GM12874 (cell line): ENCODE results near the gene SEM1.

Experiments used
- TF ChIP-seq, protein P1 (sequence below): IDR thresholded peaks from 2 replicates; pipeline ENCODE4 v1.5.1; 2011; ENCODE audit warnings: low read depth, mild to moderate bottlenecking, control low read depth, low read length, moderate library complexity; ENCODE audit not compliant: insufficient read depth

Gene SEM1

DNA sequence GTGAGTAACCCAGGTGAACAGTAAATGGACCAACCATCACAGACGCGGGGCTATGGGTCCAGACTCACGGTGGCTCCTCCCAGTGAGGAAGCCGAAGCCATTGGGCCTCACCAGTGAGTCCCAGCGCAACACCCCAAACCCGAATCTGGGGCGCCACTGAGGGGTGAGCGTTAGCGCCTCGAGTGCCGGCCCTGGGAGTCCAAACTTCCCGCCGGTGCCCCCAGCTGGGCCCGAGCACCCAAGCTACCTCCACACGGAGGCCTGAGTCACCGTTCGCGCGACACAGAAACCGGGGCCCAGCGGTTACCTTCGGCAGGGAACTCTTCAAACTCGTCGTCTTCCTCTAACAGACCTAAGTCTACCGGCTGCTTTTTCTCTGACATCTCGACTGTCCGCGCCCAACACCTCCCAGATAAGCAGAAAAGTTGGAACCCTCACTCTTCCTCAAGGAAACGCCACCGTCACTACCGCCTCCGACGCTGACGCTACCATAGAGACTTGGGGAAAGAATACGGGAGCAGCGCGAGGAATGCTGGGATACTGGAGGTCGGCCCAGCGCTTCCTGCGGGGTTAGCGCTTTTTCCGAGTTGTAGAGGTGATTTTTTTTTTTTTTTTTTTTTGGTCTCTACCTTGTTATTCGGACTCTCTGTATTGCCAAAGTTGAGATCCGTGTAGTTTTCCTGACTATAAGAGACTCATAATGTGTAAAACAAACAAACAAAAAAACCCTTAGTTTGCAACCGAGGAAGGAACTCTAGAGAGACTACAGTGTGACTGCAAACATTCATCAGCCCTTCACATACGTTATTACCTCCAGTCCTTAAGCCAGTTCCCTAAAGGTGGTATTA lies at the start of gene SEM1:
Gene SEM1 (minus strand): TSS at position 466 of the 848 bp plus-strand sequence. CDS start 83 bp downstream, at position 383.
- TF ChIP-seq, protein P1, sequence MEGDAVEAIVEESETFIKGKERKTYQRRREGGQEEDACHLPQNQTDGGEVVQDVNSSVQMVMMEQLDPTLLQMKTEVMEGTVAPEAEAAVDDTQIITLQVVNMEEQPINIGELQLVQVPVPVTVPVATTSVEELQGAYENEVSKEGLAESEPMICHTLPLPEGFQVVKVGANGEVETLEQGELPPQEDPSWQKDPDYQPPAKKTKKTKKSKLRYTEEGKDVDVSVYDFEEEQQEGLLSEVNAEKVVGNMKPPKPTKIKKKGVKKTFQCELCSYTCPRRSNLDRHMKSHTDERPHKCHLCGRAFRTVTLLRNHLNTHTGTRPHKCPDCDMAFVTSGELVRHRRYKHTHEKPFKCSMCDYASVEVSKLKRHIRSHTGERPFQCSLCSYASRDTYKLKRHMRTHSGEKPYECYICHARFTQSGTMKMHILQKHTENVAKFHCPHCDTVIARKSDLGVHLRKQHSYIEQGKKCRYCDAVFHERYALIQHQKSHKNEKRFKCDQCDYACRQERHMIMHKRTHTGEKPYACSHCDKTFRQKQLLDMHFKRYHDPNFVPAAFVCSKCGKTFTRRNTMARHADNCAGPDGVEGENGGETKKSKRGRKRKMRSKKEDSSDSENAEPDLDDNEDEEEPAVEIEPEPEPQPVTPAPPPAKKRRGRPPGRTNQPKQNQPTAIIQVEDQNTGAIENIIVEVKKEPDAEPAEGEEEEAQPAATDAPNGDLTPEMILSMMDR = no peak

DNA sequence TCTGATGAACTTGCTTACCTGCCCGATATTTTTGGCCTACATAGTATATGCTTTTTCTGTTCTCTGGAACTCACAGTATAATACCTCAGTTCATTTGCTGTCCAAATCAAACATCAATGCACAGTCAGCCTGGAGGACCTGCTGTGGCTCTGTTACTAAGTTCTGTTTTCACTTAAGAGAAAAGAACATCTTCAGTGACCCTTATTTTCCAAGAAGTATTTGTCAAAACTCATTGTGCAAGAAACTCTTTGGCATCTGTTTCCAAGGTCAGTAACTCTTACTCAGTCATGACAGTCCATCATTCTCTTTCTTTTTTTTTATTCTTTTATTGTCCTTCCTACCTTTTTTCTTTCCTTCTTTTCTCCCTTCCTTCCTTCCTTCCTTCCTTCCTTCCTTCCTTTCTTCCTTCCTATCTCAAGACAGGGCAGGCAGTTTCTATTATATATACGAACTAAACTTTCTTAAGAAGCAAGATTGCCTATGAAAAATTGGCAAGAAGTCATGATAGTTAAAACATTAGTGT lies 37.8 kb upstream of the SEM1 start:
- TF ChIP-seq, protein P1 = no peak

DNA sequence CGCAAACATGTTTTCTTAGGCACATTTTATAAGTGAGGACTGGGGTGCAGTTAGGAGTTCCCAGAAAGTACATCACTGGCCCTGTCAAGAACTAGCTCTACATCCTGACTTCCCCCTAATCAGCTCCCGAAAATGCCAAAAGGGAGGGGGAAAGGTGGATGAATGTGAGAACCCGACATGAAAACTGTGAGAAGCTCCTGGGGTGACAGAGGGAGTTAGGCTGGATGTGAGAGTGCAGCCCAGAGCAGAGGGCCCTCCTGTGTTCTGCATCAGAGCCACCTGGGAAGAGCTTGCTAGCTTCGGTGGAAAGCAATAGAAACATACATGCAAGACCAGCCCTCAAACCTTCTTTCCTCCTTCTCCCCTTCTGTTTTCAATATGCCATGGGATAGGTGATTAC lies 30.5 kb upstream of the SEM1 start:
- TF ChIP-seq, protein P1 = no peak

DNA sequence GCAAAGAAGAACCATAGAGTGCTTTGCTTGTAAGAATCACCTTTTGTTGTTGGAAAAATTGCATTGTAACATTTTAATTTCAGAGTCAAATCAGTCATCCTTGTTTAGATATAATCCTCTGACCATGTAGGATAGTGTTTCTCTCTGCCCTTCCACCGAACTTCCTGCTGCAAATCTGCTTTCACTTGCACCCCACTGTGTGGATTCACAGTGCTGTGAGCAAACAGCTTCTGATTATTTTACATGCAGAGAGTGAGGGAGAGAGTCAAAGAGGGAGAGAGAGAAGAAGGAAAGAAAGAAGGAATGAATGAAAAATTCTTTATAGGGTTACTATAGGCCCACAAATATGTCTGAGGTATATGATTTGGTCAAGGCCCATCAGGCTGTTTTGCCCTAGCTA lies 30.0 kb upstream of the SEM1 start:
- TF ChIP-seq, protein P1 = no peak

DNA sequence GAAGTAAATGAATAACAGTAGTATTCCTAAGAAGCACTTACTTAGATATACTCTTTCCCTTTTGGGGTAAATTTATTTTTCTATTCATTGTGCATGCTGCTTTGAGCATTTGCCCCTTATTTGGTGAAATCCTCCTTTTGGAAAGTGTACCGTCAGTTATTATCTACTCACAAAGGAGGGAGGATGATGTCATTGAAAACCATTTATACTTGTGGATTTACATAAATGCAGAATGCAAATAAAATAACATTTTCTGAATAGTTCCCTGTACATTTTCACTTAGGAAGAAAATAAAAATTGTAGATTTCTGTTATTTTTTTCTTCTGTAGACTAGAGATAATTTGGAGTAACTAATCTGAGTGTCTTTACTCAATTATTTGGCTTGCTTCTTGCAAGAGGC lies 29.5 kb upstream of the SEM1 start:
- TF ChIP-seq, protein P1 = no peak

DNA sequence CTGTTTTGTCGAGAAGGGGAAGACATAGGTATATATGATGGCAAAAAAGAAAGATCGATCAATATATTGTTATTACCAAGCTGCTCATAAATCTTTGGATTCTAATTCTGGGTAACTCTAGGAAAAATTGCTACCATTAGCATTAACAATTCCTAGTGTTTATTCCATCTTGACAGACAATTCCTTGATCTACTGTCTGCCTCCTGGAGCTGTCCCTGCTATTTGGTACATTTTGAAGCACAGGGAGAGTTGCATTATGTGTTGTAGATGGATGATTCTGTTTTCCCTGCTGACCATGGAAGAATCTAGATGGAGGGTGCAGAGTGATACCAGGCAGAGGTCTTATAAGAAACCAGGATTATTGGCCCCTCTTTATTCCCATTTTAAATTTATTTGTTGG lies 29.1 kb upstream of the SEM1 start:
- TF ChIP-seq, protein P1 = no peak

DNA sequence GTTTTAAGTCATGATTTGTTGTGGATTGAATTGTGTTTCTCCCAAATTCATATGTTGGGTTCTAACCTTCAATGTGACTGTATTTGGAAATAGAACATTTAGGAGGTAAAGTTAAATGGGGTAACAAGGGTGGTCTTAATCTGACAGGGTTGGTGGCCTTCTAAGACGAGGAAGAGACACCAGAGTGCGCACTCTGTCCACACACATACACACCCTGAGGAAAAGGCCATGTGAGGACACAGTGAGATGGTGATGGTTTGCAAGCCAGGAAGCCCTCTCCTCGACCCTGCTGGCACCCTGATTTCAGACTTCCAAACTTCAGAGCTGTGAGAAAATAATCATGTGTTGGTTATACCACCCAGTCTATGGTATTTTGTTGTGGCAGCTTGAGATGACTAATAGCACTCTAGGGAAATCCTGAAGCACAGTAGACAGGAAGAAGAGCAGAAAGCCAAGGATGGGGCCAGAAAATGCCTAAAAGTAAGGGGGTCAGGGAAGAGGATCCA lies 28.0 kb upstream of the SEM1 start:
- TF ChIP-seq, protein P1 = no peak
